Measurements from ENCODE around the gene HAT1.
A peak's percentile ranks its signal among the peaks of the same experiment; 100 is the strongest.

Gene HAT1

GRCh38 chr2:172000696-172001361 lies 78.6 kb downstream of the HAT1 start:
- no peak for DNase-seq (ENCODE audit: low read depth, low spot score)
- POLR2A ChIA-PET = no interaction called here
- CTCF ChIA-PET = interaction anchor here (1.2 kb wide), 1 partner anchor 295 kb away, joined by 3 read pairs; no protein-coding TSS in a partner anchor
- no peak for TF ChIP-seq CTCF (IDR thresholded peaks at IDR 0.05; ENCODE audit: insufficient read depth, low read length, missing control alignments)
- peak overlapping the region; percentile 94 for H3K4me3 ChIP-seq (ENCODE audit: low read depth, low read length)

- POLR2A ChIA-PET = no interaction called here
- no peak overlapping the region for H3K4me3 ChIP-seq (ENCODE audit: low read depth, low read length)
- TF ChIP-seq CTCF (IDR thresholded peaks at IDR 0.05; ENCODE audit: insufficient read depth, low read length, missing control alignments) = no peak
- CTCF ChIA-PET = no interaction called here
- no peak for DNase-seq (ENCODE audit: low read depth, low spot score)
Measured at GRCh38 chr2:172007372-172007771, 85.1 kb downstream of the HAT1 start.

GRCh38 chr2:172009823-172010222 lies 87.6 kb downstream of the HAT1 start:
- no peak overlapping the region for H3K4me3 ChIP-seq (ENCODE audit: low read depth, low read length)
- POLR2A ChIA-PET = interaction anchor here (1.0 kb wide), 1 partner anchor 73 kb away, joined by 5 read pairs; no protein-coding TSS in a partner anchor
- no peak for DNase-seq (ENCODE audit: low read depth, low spot score)
- no peak for TF ChIP-seq CTCF (IDR thresholded peaks at IDR 0.05; ENCODE audit: insufficient read depth, low read length, missing control alignments)
- CTCF ChIA-PET = no interaction called here

- POLR2A ChIA-PET = no interaction called here
- DNase-seq (ENCODE audit: low read depth, low spot score) = no peak
- CTCF ChIA-PET = interaction anchor here (0.6 to 1.1 kb wide), 3 partner anchors 9 to 38 kb away, joined by 3 read pairs; no protein-coding TSS in a partner anchor
- no peak for TF ChIP-seq CTCF (IDR thresholded peaks at IDR 0.05; ENCODE audit: insufficient read depth, low read length, missing control alignments)
- no peak overlapping the region for H3K4me3 ChIP-seq (ENCODE audit: low read depth, low read length)
Measured at GRCh38 chr2:172011812-172012575, 89.7 kb downstream of the HAT1 start.

- DNase-seq (ENCODE audit: low read depth, low spot score) = no peak
- H3K4me3 ChIP-seq (ENCODE audit: low read depth, low read length) = no peak overlapping the region
- POLR2A ChIA-PET = no interaction called here
- CTCF ChIA-PET = interaction anchor here (0.6 to 1.1 kb wide), 3 partner anchors 10 to 37 kb away, joined by 3 read pairs; no protein-coding TSS in a partner anchor
- no peak for TF ChIP-seq CTCF (IDR thresholded peaks at IDR 0.05; ENCODE audit: insufficient read depth, low read length, missing control alignments)
Measured at GRCh38 chr2:172012677-172013391, 90.6 kb downstream of the HAT1 start.

GRCh38 chr2:172013396-172013795 lies 91.1 kb downstream of the HAT1 start:
- ChIA-PET CTCF (no interaction called here), POLR2A (no interaction called here)
- H3K4me3 ChIP-seq (ENCODE audit: low read depth, low read length) = no peak overlapping the region
- DNase-seq (ENCODE audit: low read depth, low spot score) = no peak
- no peak for TF ChIP-seq CTCF (IDR thresholded peaks at IDR 0.05; ENCODE audit: insufficient read depth, low read length, missing control alignments)

All from AG04449 (cell line).